ENCODE results near the gene MBD3. TPM values are rescaled to one million over a fixed set of nuclear protein-coding genes. Genes with fewer than 3 reads are reported as not detected.
"Not testable (repeated sequence)": the region's sequence is repeated elsewhere in the genome, so short reads cannot be mapped to it uniquely, and the experiment has no call there.

The MBD3 gene
- total RNA-seq, 2 experiments from 2014 or later: 58.1 to 63.7 TPM

- H3K36me3 Mint-ChIP-seq (ENCODE audit: low read depth); intact Hi-C loops (cut with micrococcal nuclease); H3K4me3 Mint-ChIP-seq; H3K4me1 Mint-ChIP-seq (ENCODE audit: low read depth); H3K9me3 Mint-ChIP-seq; DNase-seq; H3K27ac Mint-ChIP-seq: not testable (repeated sequence)
- peaks cover 15% of the 10 kb centered on the region for H3K27me3 Mint-ChIP-seq (ENCODE audit: low read depth)
- CTCF ChIA-PET: interaction anchor here (0.7 to 1.8 kb wide), 2 partner anchors 11 to 73 kb away, joined by 3 to 5 read pairs; no protein-coding TSS in a partner anchor
Observed at GRCh38 chr19:1535699-1536098, 57.0 kb downstream of the MBD3 start.

- no peak overlapping the region for H3K4me3 Mint-ChIP-seq
- H3K27me3 Mint-ChIP-seq (ENCODE audit: low read depth): peaks cover 13% of the 10 kb centered on the region
- no peak overlapping the region for H3K27ac Mint-ChIP-seq
- no peaks in the 10 kb centered on the region for H3K9me3 Mint-ChIP-seq
- H3K36me3 Mint-ChIP-seq (ENCODE audit: low read depth): no peaks in the 10 kb centered on the region
- no peak for DNase-seq
- CTCF ChIA-PET: interaction anchor here (1.8 kb wide), 1 partner anchor 11 kb away, joined by 5 read pairs; no protein-coding TSS in a partner anchor
- H3K4me1 Mint-ChIP-seq (ENCODE audit: low read depth): no peaks in the 10 kb centered on the region
- intact Hi-C loops (cut with micrococcal nuclease): no loop called here
Observed at GRCh38 chr19:1534972-1535371, 57.7 kb downstream of the MBD3 start.

GRCh38 chr19:1533510-1534150, 59.0 kb downstream of the MBD3 start:
- H3K4me1 Mint-ChIP-seq (ENCODE audit: low read depth): no peaks in the 10 kb centered on the region
- H3K9me3 Mint-ChIP-seq: no peaks in the 10 kb centered on the region
- intact Hi-C loops (cut with micrococcal nuclease): no loop called here
- no peak overlapping the region for H3K27ac Mint-ChIP-seq
- no peaks in the 10 kb centered on the region for H3K36me3 Mint-ChIP-seq (ENCODE audit: low read depth)
- peaks cover 14% of the 10 kb centered on the region for H3K27me3 Mint-ChIP-seq (ENCODE audit: low read depth)
- H3K4me3 Mint-ChIP-seq: no peak overlapping the region
- no peak for DNase-seq
- CTCF ChIA-PET: no interaction called here

GRCh38 chr19:1532003-1532402, 60.7 kb downstream of the MBD3 start:
- Mint-ChIP-seq H3K9me3 (no peaks in the 10 kb centered on the region), H3K36me3 (ENCODE audit: low read depth) (no peaks in the 10 kb centered on the region), H3K4me1 (ENCODE audit: low read depth) (no peaks in the 10 kb centered on the region), H3K27me3 (ENCODE audit: low read depth) (peaks cover 19% of the 10 kb centered on the region), H3K27ac (no peak overlapping the region), H3K4me3 (no peak overlapping the region)
- CTCF ChIA-PET: no interaction called here
- intact Hi-C loops (cut with micrococcal nuclease): no loop called here
- DNase-seq: no peak

- Mint-ChIP-seq H3K4me1 (ENCODE audit: low read depth) (no peaks in the 10 kb centered on the region), H3K27me3 (ENCODE audit: low read depth) (peaks cover 20% of the 10 kb centered on the region), H3K9me3 (no peaks in the 10 kb centered on the region), H3K27ac (no peak overlapping the region), H3K36me3 (ENCODE audit: low read depth) (no peaks in the 10 kb centered on the region), H3K4me3 (no peak overlapping the region)
- intact Hi-C loops (cut with micrococcal nuclease): no loop called here
- DNase-seq: no peak
- CTCF ChIA-PET: no interaction called here
Observed at GRCh38 chr19:1531587-1531986, 61.1 kb downstream of the MBD3 start.

- H3K4me1 Mint-ChIP-seq (ENCODE audit: low read depth); H3K27ac Mint-ChIP-seq; H3K36me3 Mint-ChIP-seq (ENCODE audit: low read depth); H3K9me3 Mint-ChIP-seq; CTCF ChIA-PET; H3K4me3 Mint-ChIP-seq; intact Hi-C loops (cut with micrococcal nuclease); DNase-seq: not testable (repeated sequence)
- peaks cover 27% of the 10 kb centered on the region for H3K27me3 Mint-ChIP-seq (ENCODE audit: low read depth)
Observed at GRCh38 chr19:1530856-1531255, 61.8 kb downstream of the MBD3 start.

- Mint-ChIP-seq H3K4me1 (ENCODE audit: low read depth) (peaks cover 5% of the 10 kb centered on the region), H3K27ac (no peak overlapping the region), H3K4me3 (no peak overlapping the region), H3K9me3 (no peaks in the 10 kb centered on the region), H3K27me3 (ENCODE audit: low read depth) (peaks cover 30% of the 10 kb centered on the region), H3K36me3 (ENCODE audit: low read depth) (no peaks in the 10 kb centered on the region)
- DNase-seq: no peak
- CTCF ChIA-PET: no interaction called here
- intact Hi-C loops (cut with micrococcal nuclease): no loop called here
Observed at GRCh38 chr19:1529430-1529816, 63.2 kb downstream of the MBD3 start.

GRCh38 chr19:1528596-1529429, 63.9 kb downstream of the MBD3 start:
- H3K27me3 Mint-ChIP-seq (ENCODE audit: low read depth): peaks cover 32% of the 10 kb centered on the region

GRCh38 chr19:1527650-1528309, 64.9 kb downstream of the MBD3 start:
- Mint-ChIP-seq H3K27me3 (ENCODE audit: low read depth) (peaks cover 36% of the 10 kb centered on the region), H3K4me1 (ENCODE audit: low read depth) (peaks cover 7% of the 10 kb centered on the region), H3K36me3 (ENCODE audit: low read depth) (no peaks in the 10 kb centered on the region), H3K4me3 (no peak overlapping the region), H3K9me3 (no peaks in the 10 kb centered on the region), H3K27ac (no peak overlapping the region)
- no peak for DNase-seq
- CTCF ChIA-PET: no interaction called here
- intact Hi-C loops (cut with micrococcal nuclease): no loop called here

More at GRCh38 chr19:1528596-1529429, 63.9 kb downstream of the MBD3 start:
- no peak for DNase-seq
- peaks cover 7% of the 10 kb centered on the region for H3K4me1 Mint-ChIP-seq (ENCODE audit: low read depth)
- H3K9me3 Mint-ChIP-seq: no peaks in the 10 kb centered on the region
- CTCF ChIA-PET: no interaction called here
- H3K4me3 Mint-ChIP-seq: no peak overlapping the region
- no peaks in the 10 kb centered on the region for H3K36me3 Mint-ChIP-seq (ENCODE audit: low read depth)
- H3K27ac Mint-ChIP-seq: no peak overlapping the region
- intact Hi-C loops (cut with micrococcal nuclease): no loop called here

GRCh38 chr19:1526979-1527649, 65.6 kb downstream of the MBD3 start:
- no peaks in the 10 kb centered on the region for H3K9me3 Mint-ChIP-seq
- no peak overlapping the region for H3K27ac Mint-ChIP-seq
- H3K4me3 Mint-ChIP-seq: no peak overlapping the region
- peaks cover 7% of the 10 kb centered on the region for H3K4me1 Mint-ChIP-seq (ENCODE audit: low read depth)
- intact Hi-C loops (cut with micrococcal nuclease): no loop called here
- CTCF ChIA-PET: no interaction called here
- no peak for DNase-seq
- no peaks in the 10 kb centered on the region for H3K36me3 Mint-ChIP-seq (ENCODE audit: low read depth)
- H3K27me3 Mint-ChIP-seq (ENCODE audit: low read depth): peaks cover 36% of the 10 kb centered on the region

GRCh38 chr19:1526066-1526778, 66.4 kb downstream of the MBD3 start:
- no peak for DNase-seq
- no peak overlapping the region for H3K27ac Mint-ChIP-seq
- intact Hi-C loops (cut with micrococcal nuclease): no loop called here
- H3K4me3 Mint-ChIP-seq: no peak overlapping the region
- H3K4me1 Mint-ChIP-seq (ENCODE audit: low read depth): peaks cover 7% of the 10 kb centered on the region
- CTCF ChIA-PET: no interaction called here
- peaks cover 36% of the 10 kb centered on the region for H3K27me3 Mint-ChIP-seq (ENCODE audit: low read depth)
- no peaks in the 10 kb centered on the region for H3K36me3 Mint-ChIP-seq (ENCODE audit: low read depth)
- no peaks in the 10 kb centered on the region for H3K9me3 Mint-ChIP-seq

- peaks cover 7% of the 10 kb centered on the region for H3K4me1 Mint-ChIP-seq (ENCODE audit: low read depth)
- intact Hi-C loops (cut with micrococcal nuclease): no loop called here
- H3K27ac Mint-ChIP-seq: no peak overlapping the region
- CTCF ChIA-PET: no interaction called here
- H3K4me3 Mint-ChIP-seq: no peak overlapping the region
- DNase-seq: no peak
- no peaks in the 10 kb centered on the region for H3K9me3 Mint-ChIP-seq
- peaks cover 36% of the 10 kb centered on the region for H3K27me3 Mint-ChIP-seq (ENCODE audit: low read depth)
- no peaks in the 10 kb centered on the region for H3K36me3 Mint-ChIP-seq (ENCODE audit: low read depth)
Observed at GRCh38 chr19:1525343-1525742, 67.3 kb downstream of the MBD3 start.
